NOMO-1 treated with DMSO at 0.1 percent for 48 hours (cell line): ENCODE measurements around the gene TRIM67.
"Not testable (repeated sequence)": the region's sequence is repeated elsewhere in the genome, so short reads cannot be mapped to it uniquely, and the experiment has no call there.

ENCODE experiments used
- DNase-seq: peaks from one replicate; lab custom pipeline; 2025; ENCODE audit not compliant: unreplicated experiment; lab: John Stamatoyannopoulos, UW

The TRIM67 gene

DNA sequence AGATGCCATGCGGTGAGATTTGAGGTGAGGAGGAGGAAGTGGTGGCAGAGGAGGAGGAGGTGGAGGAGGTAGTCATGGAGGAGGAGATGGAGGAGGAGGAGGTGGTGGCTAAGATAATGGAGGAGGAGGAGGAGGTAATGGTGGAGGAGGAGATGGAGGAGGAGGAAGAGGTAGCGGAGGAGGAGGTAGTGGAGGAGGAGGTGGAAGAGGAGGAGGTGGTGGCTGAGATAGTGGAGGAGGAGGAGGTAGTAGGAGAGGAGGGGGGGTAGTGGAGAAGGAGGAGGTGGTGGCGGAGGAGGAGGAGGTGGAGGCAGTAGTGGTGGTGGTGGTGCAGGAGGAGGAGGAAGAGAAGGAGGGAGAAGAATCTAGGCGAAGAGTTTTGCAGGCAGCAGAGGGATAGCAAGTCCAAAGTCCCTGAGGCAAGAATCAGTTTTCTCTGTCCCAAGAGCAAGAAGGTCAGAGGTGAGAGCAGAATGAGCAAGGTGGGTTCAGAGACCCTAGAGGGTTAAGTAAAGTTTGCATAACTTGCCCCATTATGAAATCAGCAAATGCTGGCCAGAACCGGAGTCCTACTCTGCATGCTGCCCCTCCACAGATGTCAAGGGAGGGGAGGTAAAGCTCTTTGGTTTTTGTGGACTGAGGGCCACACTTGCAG is 40.2 kb downstream of the TRIM67 start:
- DNase-seq: no peak

DNA sequence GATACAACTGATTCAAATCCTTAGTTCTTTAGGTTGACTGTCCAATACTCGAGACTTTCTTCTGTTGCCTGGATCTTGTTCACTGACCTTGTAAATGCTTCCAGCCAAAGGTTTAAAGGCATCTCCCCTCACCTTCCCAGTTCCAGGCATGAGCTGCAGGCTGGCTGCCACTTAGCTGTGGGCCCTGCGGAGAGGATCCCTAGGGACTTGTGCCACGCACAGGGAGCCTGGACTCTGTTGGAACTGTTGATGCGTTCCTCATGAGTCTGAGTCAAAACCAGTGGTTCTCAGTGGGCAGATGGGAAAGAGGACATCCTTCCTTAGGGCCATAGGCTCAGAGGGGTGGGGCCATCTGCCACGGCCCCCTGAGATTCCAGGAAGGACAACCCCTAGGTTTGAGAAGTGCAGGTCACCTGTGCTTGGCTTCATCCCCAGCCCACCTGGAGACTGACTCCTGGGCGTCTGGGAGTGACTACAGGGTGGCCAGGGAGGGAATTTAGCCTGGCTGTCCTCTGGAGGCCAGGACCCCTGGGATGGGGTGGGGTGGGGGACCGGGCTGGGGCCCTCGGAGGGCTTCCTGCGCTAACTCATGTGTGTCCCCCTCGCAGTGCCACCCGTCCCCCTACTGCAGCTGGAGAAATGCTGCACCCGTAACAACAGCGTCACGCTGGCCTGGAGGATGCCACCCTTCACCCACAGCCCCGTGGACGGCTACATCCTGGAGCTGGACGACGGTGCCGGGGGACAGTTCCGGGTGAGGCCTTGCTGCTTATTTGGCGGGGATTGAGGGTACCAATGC is 41.6 kb downstream of the TRIM67 start:
- DNase-seq: no peak

DNA sequence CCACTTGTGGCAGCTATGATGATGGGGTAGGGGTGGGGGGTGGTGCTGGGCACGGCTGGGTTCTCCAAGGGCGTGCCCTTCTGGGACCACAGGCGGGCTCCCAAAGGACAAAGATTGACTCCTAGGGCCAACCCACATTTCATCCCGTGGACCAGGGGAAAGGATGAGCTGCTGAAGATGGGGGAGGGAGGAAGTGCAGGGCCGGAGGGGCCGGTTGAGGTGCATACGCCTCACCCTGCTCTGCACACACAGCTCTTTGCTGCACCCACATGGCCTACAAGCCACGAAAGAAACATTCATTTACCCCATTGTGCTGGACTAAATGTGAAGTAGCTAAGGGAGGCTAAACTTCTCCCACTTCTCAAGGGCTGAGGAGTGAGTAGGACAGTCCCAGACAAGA is 45.0 kb downstream of the TRIM67 start:
- DNase-seq: no peak

DNA sequence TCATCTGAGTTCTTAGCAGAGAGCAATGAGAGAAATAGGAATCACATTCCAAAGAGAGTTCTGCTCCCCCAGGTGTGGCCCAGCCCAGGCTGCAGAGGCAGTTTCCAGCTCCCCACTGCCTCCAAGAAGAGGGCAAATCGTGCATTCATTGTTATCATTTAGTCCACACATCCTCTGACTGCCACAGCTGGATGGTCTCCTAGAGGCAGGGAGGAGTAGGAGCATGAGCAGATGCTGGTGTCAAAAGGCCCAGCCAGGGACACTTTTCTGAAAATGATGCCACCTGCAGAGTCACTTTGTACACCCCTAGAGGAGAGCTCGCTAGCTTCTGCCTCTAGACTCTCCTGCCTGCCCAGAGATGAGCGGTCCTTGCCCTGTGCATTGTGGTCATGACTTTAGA is 45.6 kb downstream of the TRIM67 start:
- no peak for DNase-seq

DNA sequence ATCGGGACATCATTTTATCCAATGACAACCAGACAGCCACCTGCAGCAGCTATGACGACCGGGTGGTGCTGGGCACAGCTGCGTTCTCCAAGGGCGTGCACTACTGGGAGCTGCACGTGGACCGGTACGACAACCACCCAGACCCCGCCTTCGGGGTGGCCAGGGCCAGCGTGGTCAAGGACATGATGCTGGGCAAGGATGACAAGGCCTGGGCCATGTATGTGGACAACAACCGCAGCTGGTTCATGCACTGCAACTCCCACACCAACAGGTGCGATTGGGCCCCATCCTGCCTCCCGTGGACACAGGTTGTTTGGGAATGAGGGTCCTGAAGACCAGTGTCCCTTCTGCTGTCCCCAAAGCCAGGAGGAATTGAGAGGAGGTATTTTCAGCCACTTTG is 47.1 kb downstream of the TRIM67 start:
- DNase-seq: no peak

DNA sequence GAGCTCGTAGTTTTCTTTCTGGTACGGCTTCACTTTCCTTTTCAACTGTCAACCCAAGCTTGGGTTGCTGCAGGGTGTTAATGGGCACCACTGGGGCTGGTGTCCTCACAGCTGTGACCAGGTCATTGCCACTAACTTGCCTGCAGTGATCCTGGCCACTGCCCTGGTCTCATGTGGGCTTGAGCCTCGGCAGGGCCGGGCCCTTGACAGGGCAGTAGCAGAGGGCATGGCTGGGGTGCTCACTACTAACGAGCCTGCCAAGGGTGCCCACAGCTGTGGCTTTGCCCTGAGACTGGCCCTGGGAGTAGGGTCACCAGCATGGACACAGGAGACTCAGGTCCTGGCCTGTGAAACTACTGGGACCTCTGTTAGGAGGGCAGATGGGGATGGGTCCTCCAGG is 47.7 kb downstream of the TRIM67 start:
- DNase-seq: no peak

DNA sequence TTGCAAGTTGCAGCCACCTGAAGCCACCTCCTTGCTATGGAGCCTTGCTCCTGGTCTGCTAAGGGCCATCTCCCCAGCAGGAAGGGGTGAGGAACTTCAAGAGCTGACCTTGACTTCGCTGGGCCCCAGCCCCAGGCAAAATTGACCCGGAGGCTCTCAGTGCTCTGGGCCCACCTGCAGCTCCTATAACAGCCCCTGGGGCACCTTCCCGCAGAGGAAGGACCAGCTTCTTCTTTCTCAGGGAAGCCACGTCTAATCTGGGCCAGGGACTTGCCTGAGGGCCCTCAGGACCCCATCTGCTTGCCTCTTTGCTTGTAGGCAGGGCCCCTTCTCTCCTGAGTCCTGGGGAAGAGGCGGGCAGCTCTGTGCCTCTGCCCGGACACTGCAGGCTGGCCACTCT is 48.3 kb downstream of the TRIM67 start:
- DNase-seq: no peak

DNA sequence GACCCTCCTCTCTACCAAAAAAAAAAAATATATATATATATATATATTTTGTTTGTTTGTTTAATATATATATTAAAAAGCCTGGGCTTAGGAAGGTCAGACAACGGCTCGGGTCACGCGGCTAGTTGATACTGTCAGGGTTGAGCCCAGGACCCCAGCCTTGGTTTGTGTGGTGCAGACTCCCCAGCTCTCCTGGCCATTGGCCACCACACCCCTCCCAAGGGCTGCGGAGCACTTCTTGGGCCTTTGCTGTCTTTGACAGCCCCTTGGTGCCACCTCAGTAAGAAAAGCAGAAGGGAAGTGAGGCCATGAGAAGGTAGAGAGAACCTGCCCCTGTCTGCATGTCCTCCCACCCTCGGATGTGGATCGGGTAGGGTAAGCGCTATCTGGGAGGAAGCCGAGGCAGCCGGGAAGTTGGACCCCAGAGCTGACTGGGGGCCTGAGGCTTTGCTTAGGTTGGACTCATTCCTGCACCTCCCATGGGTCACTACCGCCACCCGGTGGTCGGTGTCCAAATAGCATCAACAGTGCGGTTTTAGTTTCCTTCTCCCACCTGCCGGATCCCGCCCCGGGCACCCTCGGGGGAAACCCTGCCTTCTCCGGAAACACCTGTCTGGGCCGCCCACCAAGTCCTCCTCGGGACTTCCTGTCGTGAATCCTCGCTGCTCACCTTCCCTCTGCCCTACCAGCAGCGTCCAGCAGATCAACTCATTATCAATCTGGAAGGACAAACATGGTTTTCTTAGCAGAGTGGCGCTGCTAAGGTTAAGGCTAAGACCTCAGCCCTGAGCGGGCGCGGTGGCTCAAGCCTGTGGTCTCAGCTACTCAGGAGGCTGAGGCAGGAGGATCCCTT is 49.4 kb downstream of the TRIM67 start:
- peak; percentile 42 for DNase-seq

DNA sequence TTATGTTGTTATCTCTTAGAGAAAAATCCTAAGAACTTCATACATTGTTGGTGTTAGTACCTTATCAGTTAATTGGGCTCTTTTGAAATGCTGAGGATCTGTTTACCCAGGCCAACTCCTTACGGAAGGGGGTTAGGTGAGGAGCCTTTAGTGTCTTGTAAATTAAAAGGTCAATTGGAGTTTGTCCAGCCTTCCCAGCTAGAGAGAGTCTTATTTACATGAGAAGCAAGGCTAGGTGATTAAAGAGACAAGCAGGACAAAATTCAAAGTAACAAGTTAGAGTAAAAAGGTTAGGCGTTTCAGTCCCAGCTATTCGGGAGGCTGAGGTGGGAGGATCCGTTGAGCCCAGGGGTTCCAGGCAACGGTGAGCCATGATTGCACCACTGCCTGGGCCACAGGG is 50.4 kb downstream of the TRIM67 start:
- DNase-seq: not testable (repeated sequence)

DNA sequence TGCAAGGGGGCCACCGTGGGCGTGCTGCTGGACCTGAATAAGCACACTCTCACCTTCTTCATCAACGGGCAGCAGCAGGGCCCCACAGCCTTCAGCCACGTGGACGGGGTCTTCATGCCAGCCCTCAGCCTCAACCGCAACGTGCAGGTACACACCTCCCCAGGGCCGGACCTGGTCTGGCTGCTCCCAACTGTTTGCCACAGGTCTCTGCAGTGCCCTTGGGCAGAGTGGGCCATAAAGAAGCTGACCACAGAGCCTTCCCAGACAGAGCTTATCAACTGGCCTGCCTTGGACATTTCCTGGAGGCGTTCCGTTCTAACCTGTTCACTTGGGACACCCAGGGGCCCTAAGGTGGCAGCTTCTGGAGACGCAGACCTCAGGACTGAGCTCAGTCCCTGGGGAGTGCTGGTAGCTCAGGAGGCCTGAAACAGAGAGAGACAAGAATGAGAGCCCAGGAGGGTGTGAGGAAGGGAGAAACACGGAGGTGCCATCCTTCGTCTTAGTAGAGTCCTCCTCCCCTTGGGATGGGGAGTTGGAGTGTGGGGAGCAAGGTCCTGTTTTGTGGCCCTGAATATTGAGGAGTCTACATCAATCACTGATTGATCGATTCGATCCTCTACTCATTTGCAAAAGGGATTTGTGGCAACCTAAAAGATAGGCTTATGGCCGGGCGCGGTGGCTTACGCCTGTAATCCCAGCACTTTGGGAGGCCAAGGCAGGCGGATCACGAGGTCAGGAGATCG is 52.1 kb downstream of the TRIM67 start:
- no peak for DNase-seq

DNA sequence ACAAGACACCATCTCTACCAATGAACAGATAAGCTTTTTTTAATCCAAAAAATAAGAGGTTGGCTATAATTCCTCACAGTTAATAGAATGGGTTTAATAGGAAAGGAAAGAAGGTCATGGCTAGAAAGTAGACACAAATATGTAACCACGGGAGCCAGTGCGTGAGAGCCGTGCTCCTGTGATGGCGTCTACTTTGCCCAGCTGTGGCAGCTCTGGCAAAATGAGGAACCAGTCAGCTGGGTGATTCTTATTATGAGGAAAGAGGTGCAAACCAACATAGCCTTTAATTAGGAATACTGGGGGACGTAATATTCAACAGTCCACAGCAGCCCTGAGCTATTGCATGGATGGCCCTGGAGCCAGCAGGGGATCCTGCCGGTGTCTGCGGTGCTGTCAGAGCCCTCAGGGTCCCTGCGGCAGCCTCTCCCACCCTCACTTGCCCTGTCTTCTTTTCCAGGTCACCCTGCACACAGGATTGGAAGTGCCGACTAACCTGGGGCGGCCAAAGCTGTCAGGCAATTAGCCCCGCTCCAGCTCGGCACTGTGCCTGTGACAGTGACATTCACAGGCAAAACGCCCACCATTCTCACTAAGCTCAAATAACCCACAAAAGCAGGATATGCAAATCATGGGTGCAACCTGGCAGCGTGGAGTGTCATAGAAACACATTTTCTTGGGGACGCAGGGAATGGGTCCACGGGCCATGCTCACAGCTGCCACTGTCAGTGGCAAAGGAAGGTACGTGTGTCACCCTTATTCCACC is 53.2 kb downstream of the TRIM67 start:
- DNase-seq: peak; percentile 21

DNA sequence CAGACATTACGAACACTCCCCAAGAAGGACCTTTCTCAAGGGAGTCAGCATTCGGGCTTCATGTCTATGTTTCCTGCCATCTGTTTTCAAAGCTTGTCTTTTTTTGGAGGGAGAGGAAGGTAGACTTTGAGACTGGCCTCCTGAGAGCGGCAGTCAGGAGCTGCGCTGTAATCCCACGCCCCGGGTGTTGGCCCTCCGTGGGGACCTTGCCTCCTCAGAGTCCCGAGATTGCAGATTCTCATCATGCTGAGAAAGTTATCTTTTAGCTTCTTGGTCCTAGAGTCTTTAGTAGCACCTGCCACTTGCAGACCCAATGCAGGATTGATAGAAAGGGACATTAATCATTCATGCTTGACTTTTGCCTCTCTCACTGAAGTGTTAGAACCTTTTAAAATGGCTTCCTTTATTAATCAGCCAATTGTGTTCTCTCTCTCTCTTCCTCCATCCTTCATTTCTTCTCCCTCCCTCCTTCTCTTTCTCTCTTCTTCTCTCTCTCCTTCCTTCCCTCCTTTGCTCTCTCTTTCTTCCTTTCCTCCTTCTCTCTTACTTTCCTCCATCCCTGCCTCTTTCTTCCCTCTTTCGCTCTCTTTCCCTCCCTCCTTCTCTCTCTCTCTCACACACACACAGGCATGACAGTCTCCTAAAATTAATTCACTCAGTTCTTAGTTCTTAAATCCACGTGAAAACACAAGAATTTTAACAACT is 54.0 kb downstream of the TRIM67 start:
- no peak for DNase-seq

DNA sequence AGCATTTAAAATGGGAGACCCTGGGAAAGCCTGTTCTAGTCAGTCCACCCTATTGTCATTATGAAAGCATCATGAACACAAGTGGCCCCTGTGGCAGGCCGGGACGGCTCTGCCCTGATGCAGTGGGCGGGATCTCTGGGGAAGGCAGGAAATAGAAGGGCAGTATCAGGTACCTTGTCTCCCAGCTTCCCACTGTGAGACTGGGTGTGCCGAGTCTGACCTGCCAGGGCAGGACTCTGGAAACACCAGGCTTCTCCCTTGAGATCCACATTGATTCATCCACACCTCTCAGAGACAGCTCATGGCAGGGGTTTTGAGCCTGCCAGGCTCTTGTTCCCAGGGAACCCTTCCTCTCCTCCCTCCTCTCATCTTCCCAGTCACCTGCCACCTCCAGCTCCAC is 54.6 kb downstream of the TRIM67 start:
- DNase-seq: no peak

DNA sequence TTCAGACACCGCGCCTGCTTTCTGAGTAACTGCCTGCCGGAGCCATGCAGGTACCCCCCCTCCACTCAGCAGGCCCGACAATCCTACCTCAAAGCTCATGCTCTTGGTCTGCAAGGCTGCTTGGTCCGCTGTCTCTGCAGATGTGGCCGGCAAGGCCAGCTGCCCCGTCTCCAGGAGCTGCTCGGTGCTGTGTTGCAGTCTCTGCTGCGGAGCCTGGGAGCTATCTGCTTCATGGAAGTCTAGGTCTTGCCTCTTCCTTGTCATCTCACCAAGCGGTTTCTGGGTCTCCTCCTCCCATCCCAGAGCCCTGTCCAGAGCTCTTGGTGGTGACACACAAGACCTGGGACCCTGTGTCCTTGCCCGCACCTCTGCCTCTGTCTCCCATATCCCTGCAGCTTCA is 55.2 kb downstream of the TRIM67 start:
- DNase-seq: no peak

DNA sequence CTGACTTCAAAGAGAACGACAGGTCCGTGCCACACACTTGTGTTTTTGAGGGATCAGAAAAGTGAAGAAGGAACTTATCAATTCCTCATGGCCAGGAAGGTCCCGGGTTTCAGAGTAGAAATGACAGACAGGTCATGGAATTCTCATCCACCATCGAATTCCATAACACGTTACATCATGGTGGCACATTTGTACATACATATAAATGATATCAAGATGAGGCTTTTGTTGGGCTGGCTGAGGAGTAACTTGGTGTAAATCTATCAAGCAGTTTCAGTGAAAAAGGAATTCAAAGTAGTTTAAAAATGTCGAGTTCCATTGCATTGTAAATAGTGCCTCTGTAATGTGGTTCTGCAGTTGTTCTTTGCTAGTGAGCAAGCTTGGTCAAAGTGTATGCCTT is 56.2 kb downstream of the TRIM67 start:
- no peak for DNase-seq

DNA sequence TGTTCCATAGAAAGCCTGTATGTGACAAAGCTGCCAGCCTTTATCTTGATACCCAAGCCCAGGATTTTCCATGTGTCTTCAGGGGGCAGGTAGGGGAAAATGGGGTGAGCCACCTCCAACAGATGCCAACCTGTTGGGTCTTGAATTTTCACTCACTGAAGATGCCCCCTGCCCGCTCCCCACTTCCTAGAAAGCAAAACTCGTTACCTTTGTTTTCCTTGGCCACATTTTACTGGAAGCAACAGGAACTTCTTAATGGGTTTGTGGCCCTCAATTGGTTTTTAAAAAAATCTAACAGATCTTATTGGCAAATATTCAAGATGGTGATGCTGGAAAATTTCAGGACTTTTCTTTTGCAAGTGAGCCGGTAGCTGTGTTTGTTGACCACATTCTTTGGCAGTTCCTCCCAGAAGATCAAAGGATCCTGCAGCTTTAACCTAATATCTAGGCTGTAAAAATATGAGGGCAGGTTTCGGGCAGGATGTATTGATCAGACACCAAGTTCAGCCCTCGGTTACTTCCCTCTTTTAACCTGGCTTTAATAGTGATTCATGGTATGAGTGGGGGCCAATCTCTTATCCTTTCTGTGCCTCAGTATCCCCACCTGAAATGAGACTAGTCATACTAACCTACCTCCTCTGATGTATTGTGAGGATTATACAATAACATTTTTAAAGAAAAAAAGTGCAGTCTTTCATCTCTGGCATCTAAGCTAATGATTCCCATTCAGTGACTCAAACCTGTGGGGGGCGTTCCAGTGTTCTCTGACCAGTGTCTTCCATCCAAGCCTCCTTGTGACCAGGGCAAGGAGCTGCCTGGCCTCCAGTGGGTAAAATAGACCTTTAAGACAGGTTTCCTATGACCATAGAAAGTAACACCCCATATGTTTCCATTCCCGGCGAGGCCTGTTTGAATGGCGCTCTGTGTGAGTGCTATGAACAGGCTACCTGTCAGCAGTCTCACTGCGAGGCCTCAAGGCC is 57.9 kb downstream of the TRIM67 start:
- DNase-seq: no peak

DNA sequence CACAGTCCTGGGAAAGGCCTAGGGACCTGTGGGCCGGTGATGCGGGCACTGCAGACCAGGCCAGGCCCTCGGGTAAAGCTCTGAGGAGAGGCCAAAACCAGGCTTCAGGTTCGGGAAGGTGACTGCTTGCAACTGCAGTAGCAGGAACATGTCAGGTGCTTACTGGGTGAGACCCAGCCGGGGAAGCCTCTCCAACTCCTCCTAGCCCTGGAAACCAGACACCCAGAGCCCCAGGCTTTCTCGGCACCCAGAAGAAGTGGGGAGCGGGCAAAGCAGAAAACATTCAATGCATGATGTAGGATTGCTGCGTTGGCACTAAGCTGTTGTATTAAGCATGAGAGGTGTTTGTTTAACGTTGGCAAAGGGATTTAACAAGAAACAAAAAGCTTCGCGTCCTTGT is 58.9 kb downstream of the TRIM67 start:
- DNase-seq: no peak

DNA sequence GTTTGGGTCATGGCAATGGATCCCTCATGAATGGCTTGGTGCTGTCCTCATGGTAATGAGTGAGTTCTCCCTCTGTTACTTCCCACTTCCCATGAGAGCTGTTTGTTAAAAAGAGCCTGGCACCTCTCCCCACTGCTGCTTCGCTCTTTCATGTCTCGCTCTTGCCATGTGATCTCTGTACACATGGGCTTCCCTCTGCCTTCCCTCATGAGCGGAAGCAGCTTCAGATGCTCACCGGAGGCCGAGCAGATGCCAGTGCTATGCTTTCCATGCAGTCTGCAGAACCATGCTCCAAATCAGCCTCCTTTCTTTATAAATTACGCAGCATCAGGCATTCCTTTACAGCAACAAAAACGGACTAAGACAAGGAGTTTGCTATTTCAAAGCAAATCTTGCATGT is 64.3 kb downstream of the TRIM67 start:
- DNase-seq: no peak

DNA sequence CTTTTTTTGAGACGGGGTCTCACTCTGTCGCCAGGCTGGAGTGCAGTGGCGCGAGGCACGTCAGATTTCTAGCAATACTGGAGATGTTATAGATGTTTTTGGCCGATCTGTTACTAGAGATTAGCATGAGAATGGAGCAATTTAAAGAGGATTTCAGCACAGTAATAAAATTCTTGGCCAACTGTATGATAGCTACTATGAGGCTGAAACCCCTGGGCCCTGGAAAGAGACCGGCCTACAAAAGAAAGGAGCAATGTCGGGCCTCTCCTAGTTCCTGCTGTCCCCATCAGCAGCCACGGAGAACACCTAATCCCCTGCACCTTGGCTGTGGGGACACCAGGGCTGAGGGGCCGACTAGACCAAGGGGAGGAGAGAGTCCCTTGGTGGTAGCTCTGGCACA is 69.7 kb downstream of the TRIM67 start:
- DNase-seq: no peak
